Activated effector memory CD4-positive, alpha-beta T cell treated with Interleukin-2 at 50 U/mL for 16 hours (primary cell): Measurements from ENCODE around the gene CCDC90B.
"Not testable (repeated sequence)": the region's sequence is repeated elsewhere in the genome, so short reads cannot be mapped to it uniquely, and the experiment has no call there.

Source experiments
- DNase-seq: peaks from one replicate; pipeline ENCODE4 v3.0.0-alpha.2; 2020

Gene CCDC90B

GRCh38 chr11:83285151-83285770 lies 906 bp downstream of the CCDC90B start:
- DNase-seq, result no peak

GRCh38 chr11:83284501-83285150 lies 1.5 kb downstream of the CCDC90B start:
- DNase-seq, result no peak

DNA sequence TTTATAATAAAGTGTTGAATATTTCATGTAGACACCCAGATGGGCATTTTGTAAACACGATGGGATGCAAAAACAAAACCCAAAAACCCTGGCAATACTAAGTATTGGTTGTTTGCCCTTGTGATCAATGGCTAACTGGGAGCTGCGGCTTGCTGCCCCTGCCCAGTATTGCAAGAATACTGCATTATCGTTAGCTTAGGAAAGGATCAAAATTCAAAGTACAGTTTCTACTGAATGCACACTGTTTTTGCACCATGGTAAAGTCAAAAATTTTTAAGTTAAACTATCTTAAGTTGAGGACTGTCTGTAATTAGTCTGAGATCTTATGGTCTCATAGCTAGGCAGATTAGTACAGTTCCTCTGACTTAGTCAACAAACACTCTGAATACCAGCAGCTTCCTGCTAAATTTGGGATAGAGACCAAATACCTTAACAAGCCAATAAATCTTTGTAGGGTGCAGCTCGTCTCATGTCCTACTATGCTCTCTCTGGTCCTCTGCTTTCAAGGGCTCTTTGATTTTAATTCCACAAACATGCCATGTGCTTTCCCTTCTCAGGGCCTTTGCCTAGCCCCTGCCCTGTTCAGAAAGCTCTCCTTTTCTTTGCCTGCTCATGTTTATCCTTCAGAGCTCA lies 4.0 kb downstream of the CCDC90B start:
- no peak for DNase-seq

- no peak for DNase-seq
Observed at GRCh38 chr11:83280256-83280655, 5.9 kb downstream of the CCDC90B start.

- no peak for DNase-seq
Observed at GRCh38 chr11:83278351-83278750, 7.8 kb downstream of the CCDC90B start.

- DNase-seq, result no peak
Observed at GRCh38 chr11:83275888-83276641, 10.1 kb downstream of the CCDC90B start.

DNA sequence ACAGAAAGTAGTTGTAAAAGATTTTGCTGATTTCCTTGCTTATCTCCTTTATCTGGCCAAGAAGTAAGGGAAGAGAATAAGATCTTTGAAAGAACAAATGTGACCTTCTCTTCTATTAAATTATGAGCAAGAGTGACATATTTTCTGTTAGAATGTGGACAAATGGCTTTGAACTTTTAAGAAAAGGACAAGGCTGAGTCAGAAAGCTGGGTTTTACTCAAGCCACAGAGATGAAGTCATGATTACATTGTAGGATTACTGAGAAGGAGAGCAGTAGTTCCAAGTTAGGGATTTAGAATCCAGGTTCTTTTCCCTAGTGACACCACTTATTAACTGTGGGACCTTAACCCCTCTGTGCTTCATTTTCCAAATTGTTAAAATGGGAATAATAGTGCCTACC lies 13.5 kb downstream of the CCDC90B start:
- DNase-seq, result no peak

- DNase-seq, result not testable (repeated sequence)
Observed at GRCh38 chr11:83271734-83272133, 14.4 kb downstream of the CCDC90B start.

GRCh38 chr11:83269080-83269479 lies 17.1 kb downstream of the CCDC90B start:
- not testable (repeated sequence) for DNase-seq

GRCh38 chr11:83265331-83265730 lies 20.8 kb downstream of the CCDC90B start:
- DNase-seq, result no peak

DNA sequence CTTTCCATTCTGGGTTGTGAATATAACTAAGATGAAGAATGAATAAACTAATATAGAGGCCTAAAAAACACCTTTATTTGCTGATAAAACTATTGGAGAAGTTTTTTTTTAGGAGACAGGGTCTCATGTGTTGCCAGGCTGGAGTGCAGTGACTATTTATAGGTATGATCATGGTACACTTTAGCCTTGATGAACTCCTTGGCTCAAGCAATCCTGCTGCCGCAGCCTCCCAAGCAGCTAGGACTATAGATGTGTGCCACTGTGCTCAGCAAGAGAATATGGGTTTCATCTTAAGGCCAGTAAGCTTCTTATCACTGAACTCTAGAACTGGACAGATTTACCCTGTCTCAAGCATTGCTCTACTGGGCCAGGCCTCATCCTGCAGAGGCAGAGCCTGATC lies 26.6 kb downstream of the CCDC90B start:
- DNase-seq, result no peak

DNA sequence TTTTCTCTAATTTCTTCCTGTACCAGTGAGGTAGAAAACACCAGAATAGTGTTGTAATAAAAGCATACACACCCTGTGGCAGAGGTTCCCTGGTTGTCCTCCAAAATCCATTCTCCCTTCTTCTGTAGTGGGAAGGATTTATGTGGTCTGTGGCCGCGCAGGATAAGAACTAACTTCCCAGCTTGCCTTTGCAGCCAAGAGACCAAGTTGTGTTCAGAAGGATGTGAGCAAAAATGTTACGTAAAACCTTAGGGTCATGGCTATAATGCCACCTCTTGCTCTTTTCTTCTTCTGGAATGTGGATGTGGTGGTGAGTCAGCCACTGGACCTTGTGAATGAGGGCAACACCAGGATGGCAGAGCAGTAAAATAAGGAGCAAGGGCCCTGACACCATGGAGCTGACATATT lies 28.4 kb downstream of the CCDC90B start:
- DNase-seq, result no peak

DNA sequence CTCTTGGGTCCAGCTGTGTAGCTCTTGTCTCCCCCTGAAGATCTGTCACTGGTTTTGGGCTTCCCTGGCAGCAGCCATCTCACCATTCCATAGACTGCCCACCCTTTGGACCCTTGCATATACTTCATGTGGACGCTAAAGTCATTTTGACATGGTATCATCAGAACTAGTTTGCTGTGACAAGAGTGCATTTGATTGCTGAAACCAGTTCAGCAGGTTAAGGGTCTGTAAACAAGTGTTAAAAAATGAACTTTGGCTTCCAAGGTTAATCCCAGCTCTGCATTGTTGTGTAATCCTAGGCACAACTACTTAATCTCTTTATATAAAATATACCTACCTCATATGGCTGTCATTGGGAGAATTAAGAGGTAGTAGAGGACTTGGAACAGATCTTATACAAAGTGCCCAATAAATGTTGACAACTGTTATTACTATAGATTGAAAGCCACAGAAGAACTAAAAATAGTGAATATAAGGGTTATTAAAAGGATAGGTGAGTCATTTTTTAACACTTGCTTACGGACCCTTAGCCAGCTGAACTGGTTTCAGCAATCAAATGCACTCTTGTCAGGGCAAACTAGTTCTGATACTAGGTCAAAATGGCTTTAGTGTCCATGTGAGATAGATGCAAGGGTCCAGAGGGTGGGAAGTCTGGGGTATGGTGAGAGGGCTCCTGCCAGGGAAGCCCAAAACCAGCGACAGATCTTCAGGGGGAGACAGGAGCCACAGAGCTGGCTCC lies 29.4 kb downstream of the CCDC90B start:
- no peak for DNase-seq

DNA sequence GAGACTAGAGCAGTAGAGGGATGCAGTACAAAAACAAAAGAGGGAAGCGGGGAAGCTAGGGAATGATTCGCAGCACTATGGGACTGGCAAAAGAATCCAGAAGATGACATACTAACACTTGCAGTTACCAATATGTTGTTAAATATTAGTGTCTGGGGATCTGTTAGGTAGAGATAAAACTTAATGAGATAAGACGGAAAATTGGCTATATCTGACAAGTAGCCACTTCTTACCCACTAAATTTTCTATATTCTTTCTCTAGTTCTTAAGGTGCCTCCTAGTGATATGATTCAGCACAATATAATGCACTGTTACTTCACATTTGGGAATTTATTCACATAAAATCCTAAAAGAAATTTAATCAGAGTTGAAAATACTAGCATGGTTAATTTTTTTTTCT lies 30.8 kb downstream of the CCDC90B start:
- DNase-seq, result no peak

DNA sequence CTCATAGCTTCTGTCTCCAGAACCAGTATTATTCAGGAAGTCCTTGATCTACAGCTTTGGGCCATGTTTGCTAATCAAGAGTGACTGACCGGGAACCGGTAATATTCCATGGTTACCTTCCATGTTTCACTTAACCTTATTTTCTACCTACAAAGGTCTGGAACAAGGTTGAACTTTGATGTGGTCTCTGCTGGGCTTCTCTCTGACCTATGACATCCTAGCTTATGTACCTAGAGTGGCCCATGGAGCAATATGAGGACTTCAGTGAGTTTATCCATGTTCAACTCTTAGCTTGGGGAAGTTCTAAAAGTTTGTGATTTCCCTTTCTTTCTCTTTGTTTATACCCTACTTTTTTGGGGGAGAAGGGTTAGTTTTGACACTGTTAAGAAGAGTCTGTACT lies 33.2 kb downstream of the CCDC90B start:
- DNase-seq, result no peak

DNA sequence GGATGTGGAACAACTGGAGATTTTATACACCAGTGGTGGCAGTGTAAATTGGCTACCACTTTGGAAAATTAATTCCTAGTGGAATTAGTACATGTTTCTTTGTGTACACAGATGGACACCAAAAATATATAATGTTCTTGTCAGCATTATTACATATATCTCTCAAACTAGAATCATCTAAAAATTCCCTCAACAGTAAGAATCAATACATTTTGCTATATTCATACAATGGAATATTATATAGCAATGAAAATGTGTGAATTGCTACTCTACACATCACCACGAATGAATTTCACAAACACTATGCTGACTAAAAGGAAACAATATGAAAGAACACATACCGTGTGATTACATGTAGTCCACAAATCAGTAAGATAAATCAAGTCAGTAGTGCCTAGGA lies 33.9 kb downstream of the CCDC90B start:
- no peak for DNase-seq

DNA sequence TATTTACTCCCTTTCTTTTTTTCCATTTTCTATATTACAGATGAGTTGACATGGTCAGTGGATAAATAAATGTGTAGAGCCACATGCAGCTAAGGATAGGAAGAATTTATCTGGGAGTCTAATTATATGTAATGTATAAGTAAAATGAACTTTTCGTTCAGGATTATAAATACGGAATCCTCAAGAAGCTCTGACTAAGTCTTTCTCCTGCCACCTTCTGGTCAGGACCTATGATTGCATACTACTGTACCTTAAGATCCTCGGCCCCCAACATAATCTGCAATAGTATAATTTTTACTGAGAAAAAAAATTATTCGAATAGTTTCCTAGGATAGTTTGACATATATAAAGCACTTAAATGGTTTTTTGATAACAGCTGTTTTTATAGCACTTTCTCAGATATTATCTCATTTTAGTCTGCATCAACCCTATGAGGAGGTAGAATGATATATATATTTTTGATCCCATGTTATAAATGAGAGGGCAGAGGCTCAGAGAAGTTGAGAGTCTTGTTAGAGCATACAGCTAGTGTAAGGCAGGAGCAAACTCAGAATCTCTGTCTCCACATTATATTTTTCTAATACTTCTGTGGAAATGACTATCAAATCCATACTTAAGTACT lies 36.1 kb downstream of the CCDC90B start:
- no peak for DNase-seq

GRCh38 chr11:83249445-83249844 lies 36.7 kb downstream of the CCDC90B start:
- no peak for DNase-seq

DNA sequence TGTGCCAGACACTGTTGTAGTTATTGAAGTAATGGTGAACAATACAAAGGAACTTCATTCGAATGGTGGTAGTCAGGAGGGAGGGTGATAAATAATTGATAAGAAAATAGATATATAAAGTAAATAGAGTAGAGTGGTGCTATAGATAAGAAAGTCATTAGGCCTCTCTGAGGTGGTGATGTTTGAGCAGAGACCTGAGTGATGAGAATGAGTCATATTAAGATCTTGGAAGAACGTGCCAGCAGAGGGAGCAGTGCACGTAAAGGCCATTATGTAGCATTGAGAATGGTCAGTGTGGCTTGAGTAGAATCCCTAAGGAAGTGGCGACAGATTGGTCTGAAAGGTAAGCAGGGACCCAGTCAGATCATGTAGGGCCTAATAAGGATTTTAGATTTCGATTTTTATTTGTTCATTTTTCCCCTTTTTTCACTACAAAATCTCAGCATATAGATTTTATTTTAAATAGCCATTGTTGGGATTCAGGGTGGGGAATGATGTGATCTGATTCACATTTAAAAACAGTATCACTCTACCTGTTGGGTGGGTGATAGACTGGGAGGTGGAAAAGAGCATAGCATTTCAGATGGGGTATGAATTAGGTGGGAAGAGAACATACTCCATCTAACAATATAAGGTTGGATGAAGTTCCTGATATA lies 44.7 kb downstream of the CCDC90B start:
- DNase-seq, result no peak

GRCh38 chr11:83238111-83238510 lies 48.1 kb downstream of the CCDC90B start:
- no peak for DNase-seq

- DNase-seq, result no peak
Observed at GRCh38 chr11:83235825-83236224, 50.3 kb downstream of the CCDC90B start.

- DNase-seq, result no peak
Observed at GRCh38 chr11:83223457-83223856, 62.7 kb downstream of the CCDC90B start.
